ENCODE data around the gene AQP4.

- TF ChIP-seq CTCF (IDR thresholded peaks at IDR 0.05) (no peak), POLR2AphosphoS5 (IDR thresholded peaks at IDR 0.05) (no peak)
Observed at GRCh38 chr18:26821181-26821580, 44.3 kb downstream of the AQP4 start.

All from suprapubic skin (tissue), 3 donors.